GM18909 (cell line): ENCODE measurements around the gene ST6GAL1.

Experiments
- ATAC-seq: cut with Tn5 transposase; IDR thresholded peaks from one replicate; pipeline ENCODE4 v1.9.1; 2021; ENCODE audit warnings: mild to moderate bottlenecking; ENCODE audit not compliant: unreplicated experiment, poor library complexity

The ST6GAL1 gene

GRCh38 chr3:186915806-186916796, 14.2 kb upstream of the ST6GAL1 start:
- ATAC-seq: no peak

GRCh38 chr3:186917512-186918312, 12.6 kb upstream of the ST6GAL1 start:
- ATAC-seq: no peak

GRCh38 chr3:186920301-186920700, 10.0 kb upstream of the ST6GAL1 start:
- ATAC-seq: no peak

- no peak for ATAC-seq
Observed at GRCh38 chr3:186920796-186921195, 9.5 kb upstream of the ST6GAL1 start.

GRCh38 chr3:186921578-186921977, 8.7 kb upstream of the ST6GAL1 start:
- no peak for ATAC-seq

- no peak for ATAC-seq
Observed at GRCh38 chr3:186922224-186922623, 8.1 kb upstream of the ST6GAL1 start.

GRCh38 chr3:186922790-186923189, 7.5 kb upstream of the ST6GAL1 start:
- ATAC-seq: no peak

- no peak for ATAC-seq
Observed at GRCh38 chr3:186923241-186923640, 7.1 kb upstream of the ST6GAL1 start.

- no peak for ATAC-seq
Observed at GRCh38 chr3:186925826-186926225, 4.5 kb upstream of the ST6GAL1 start.

- no peak for ATAC-seq
Observed at GRCh38 chr3:186929186-186929585, 1.1 kb upstream of the ST6GAL1 start.

- ATAC-seq: no peak
Observed at GRCh38 chr3:186929685-186930084, 641 bp upstream of the ST6GAL1 start.

GRCh38 chr3:186930641-186931531, 560 bp downstream of the ST6GAL1 start:
- ATAC-seq: peak; percentile 80

- peak; percentile 58 for ATAC-seq
Observed at GRCh38 chr3:186931532-186932280, 1.4 kb downstream of the ST6GAL1 start.

- no peak for ATAC-seq
Observed at GRCh38 chr3:186932281-186933181, 2.2 kb downstream of the ST6GAL1 start.

- no peak for ATAC-seq
Observed at GRCh38 chr3:186933816-186934215, 3.5 kb downstream of the ST6GAL1 start.

GRCh38 chr3:186935133-186935532, 4.8 kb downstream of the ST6GAL1 start:
- ATAC-seq: no peak

GRCh38 chr3:186937017-186937875, 6.9 kb downstream of the ST6GAL1 start:
- no peak for ATAC-seq

GRCh38 chr3:186938716-186939115, 8.4 kb downstream of the ST6GAL1 start:
- no peak for ATAC-seq
